Mesenchymal stem cell (in vitro differentiated cells and primary cell): Measurements from ENCODE around the gene CPNE4.
A peak's percentile ranks its signal among the peaks of the same experiment; 100 is the strongest.

ENCODE experiments used
- DNase-seq: peaks from one replicate; pipeline ENCODE4 v3.0.0-alpha.2; 2013
- H2AFZ ChIP-seq: one replicate; pipeline ENCODE4 v1.6.1; 2013; ENCODE audit warnings: low read depth, mild to moderate bottlenecking, control low read depth, inconsistent platforms, low read length, moderate library complexity
- H2AK5ac ChIP-seq: 2 replicates; pipeline ENCODE4 v1.6.1; 2013; ENCODE audit warnings: low read length, moderate library complexity, mild to moderate bottlenecking, inconsistent platforms; ENCODE audit not compliant: severe bottlenecking
- H2BK120ac ChIP-seq: one replicate; pipeline ENCODE4 v1.6.1; 2013; ENCODE audit warnings: low read depth, mild to moderate bottlenecking, inconsistent platforms, low read length, moderate library complexity
- H2BK12ac ChIP-seq, 2 experiments: one replicate each; pipeline ENCODE4 v1.6.1; 2013; ENCODE audit warnings: inconsistent platforms in 2 of 2, low read length in 2 of 2, mild to moderate bottlenecking in 2 of 2, moderate library complexity in 2 of 2, control low read depth in 1 of 2
- H2BK15ac ChIP-seq: one replicate; pipeline ENCODE4 v1.6.1; 2013; ENCODE audit warnings: mild to moderate bottlenecking, low read depth, inconsistent platforms; ENCODE audit not compliant: poor library complexity, severe bottlenecking
- H2BK5ac ChIP-seq: 2 replicates; pipeline ENCODE4 v1.6.1; 2013; ENCODE audit warnings: low read depth, mild to moderate bottlenecking, low read length, control low read depth, inconsistent platforms; ENCODE audit not compliant: poor library complexity, severe bottlenecking
- H3K14ac ChIP-seq, 2 experiments: one replicate each; pipeline ENCODE4 v1.6.1; 2013; ENCODE audit warnings: inconsistent platforms in 2 of 2, low read length in 2 of 2, control low read depth in 1 of 2, mild to moderate bottlenecking in 1 of 2, moderate library complexity in 1 of 2
- H3K18ac ChIP-seq, 2 experiments: one replicate each; pipeline ENCODE4 v1.6.1; 2013; ENCODE audit warnings: inconsistent platforms in 2 of 2, low read length in 2 of 2, control low read depth in 1 of 2, low read depth in 1 of 2, mild to moderate bottlenecking in 1 of 2
- H3K23ac ChIP-seq, 2 experiments: one replicate each; pipeline ENCODE4 v1.6.1; 2013; ENCODE audit warnings: inconsistent platforms in 2 of 2, low read length in 2 of 2, mild to moderate bottlenecking in 2 of 2, moderate library complexity in 2 of 2, control low read depth in 1 of 2
- H3K27ac ChIP-seq: 2 replicates; pipeline ENCODE4 v1.5.1; 2013; ENCODE audit warnings: mild to moderate bottlenecking, moderate library complexity, low read length, control low read depth, inconsistent platforms; ENCODE audit not compliant: poor library complexity, severe bottlenecking
- H3K27me3 ChIP-seq, 2 experiments: 2 replicates each; pipeline versions ENCODE4 v1.6.1 to v1.7.0; 2013; ENCODE audit warnings: low read length in 2 of 2, mild to moderate bottlenecking in 2 of 2, moderate library complexity in 2 of 2, control low read depth in 1 of 2, inconsistent platforms in 1 of 2; ENCODE audit not compliant: control insufficient read depth in 1 of 2, insufficient read depth in 1 of 2
- H3K36me3 ChIP-seq, 2 experiments: 2 replicates each; pipeline versions ENCODE4 v1.6.1 to v1.7.0; 2013; ENCODE audit warnings: low read length in 2 of 2, control low read depth in 1 of 2, inconsistent platforms in 1 of 2, low read depth in 1 of 2, mild to moderate bottlenecking in 1 of 2; ENCODE audit not compliant: insufficient read depth in 2 of 2, control insufficient read depth in 1 of 2
- H3K4ac ChIP-seq, 2 experiments: one replicate each; pipeline ENCODE4 v1.6.1; 2013; ENCODE audit warnings: inconsistent platforms in 2 of 2, low read length in 2 of 2, mild to moderate bottlenecking in 2 of 2, moderate library complexity in 2 of 2, control low read depth in 1 of 2, low read depth in 1 of 2
- H3K4me1 ChIP-seq: 2 replicates; pipeline ENCODE4 v1.6.1; 2013; ENCODE audit warnings: low read depth, low read length, control low read depth; ENCODE audit not compliant: control insufficient read depth, insufficient read depth
- H3K4me2 ChIP-seq: 2 replicates; pipeline ENCODE4 v1.6.1; 2013; ENCODE audit warnings: low read length, mild to moderate bottlenecking, inconsistent platforms; ENCODE audit not compliant: poor library complexity, severe bottlenecking
- H3K4me3 ChIP-seq, 2 experiments: 2 replicates each; pipeline versions ENCODE4 v1.5.1 to v1.7.0; 2013; ENCODE audit warnings: low read length in 2 of 2, mild to moderate bottlenecking in 2 of 2, control low read depth in 1 of 2, low read depth in 1 of 2; ENCODE audit not compliant: insufficient read depth in 1 of 2
- H3K79me1 ChIP-seq: replicated peaks from 2 replicates; pipeline ENCODE4 v1.6.1; 2013; ENCODE audit warnings: mild to moderate bottlenecking, control low read depth, low read length, inconsistent platforms; ENCODE audit not compliant: poor library complexity, severe bottlenecking
- H3K9ac ChIP-seq: 2 replicates; pipeline ENCODE4 v1.7.0; 2013; ENCODE audit warnings: mild to moderate bottlenecking, low read length, moderate library complexity
- H3K9me3 ChIP-seq: 2 replicates; pipeline ENCODE4 v1.7.0; 2013; ENCODE audit warnings: mild to moderate bottlenecking, low read length; ENCODE audit not compliant: control insufficient read depth
- H4K8ac ChIP-seq: one replicate; pipeline ENCODE4 v1.6.1; 2013; ENCODE audit warnings: inconsistent platforms, mild to moderate bottlenecking, low read length, moderate library complexity
- H4K91ac ChIP-seq: one replicate; pipeline ENCODE4 v1.6.1; 2013; ENCODE audit warnings: mild to moderate bottlenecking, low read length, inconsistent platforms
- WGBS: methylation state at CpG from one replicate; pipeline ENCODE4 v1.1.7; 2013; ENCODE audit warnings: mixed read lengths; 5-methylcytosine and 5-hydroxymethylcytosine counted together

CPNE4 gene

DNA sequence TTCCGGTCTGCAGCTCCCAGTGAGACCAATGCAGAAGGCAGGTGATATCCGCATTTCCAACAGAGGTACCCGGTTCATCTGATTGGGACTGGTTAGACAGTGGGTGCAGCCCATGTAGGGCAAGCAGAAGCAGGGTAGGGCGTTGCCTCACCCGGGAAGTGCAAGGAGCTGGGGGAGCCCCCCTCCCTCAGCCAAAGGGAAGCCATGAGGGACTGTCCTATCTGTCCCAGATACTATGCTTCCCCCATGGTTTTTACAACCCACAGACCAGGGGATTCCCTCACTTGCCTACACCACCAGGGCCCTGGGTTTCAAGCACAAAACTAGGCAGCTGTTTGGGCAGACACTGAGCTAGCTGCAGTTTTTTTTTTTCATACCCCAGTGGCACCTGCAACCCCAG lies 71.8 kb downstream of the CPNE4 start:
- no peak overlapping the region for H3K4me2 ChIP-seq
- no peaks in the 10 kb centered on the region for H3K27me3 ChIP-seq
- no peak overlapping the region for H3K4me3 ChIP-seq
- no peak overlapping the region for H3K18ac ChIP-seq
- H3K4ac ChIP-seq, result no peak overlapping the region
- no peaks in the 10 kb centered on the region for H3K79me1 ChIP-seq
- H2BK120ac ChIP-seq, result no peak overlapping the region
- H3K27ac ChIP-seq, result no peak overlapping the region
- H2AK5ac ChIP-seq, result no peak overlapping the region
- H3K9me3 ChIP-seq, result no peaks in the 10 kb centered on the region
- H3K4me1 ChIP-seq, result no peaks in the 10 kb centered on the region
- no peak for DNase-seq
- H2BK12ac ChIP-seq, result no peak overlapping the region
- no peak overlapping the region for H3K9ac ChIP-seq
- H2BK5ac ChIP-seq, result no peak overlapping the region
- H4K8ac ChIP-seq, result no peak overlapping the region
- 77% methylated on average over 5 of the region's 5 CpGs for WGBS
- no peak overlapping the region for H4K91ac ChIP-seq
- H3K36me3 ChIP-seq, result no peaks in the 10 kb centered on the region
- H2AFZ ChIP-seq, result no peak overlapping the region
- H2BK15ac ChIP-seq, result no peak overlapping the region
- H3K23ac ChIP-seq, result no peak overlapping the region
- H3K14ac ChIP-seq, result no peak overlapping the region

DNA sequence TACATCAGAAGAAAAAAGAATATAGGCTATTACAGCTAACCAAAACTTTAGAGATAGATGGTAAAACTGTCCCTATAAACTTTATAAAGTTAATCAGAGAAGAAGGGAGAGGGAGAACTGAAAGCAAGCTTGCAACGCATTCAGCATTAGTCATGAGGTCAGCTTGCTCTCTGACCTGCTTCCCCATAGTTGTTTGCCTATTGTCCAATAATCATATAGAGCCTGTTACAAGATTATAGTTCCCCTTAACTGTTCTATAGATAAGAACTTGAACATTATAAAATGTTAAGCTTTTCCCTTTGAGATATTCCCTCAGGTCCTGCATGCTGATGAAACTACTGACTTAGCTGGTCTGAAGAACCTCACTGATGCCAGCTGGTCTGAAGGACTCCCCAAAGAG lies 74.5 kb downstream of the CPNE4 start:
- H2BK5ac ChIP-seq, result no peak overlapping the region
- H4K91ac ChIP-seq, result no peak overlapping the region
- H3K4me2 ChIP-seq, result no peak overlapping the region
- H3K9me3 ChIP-seq, result no peaks in the 10 kb centered on the region
- H3K4me1 ChIP-seq, result no peaks in the 10 kb centered on the region
- no peak overlapping the region for H3K18ac ChIP-seq
- H3K23ac ChIP-seq, result no peak overlapping the region
- no peak overlapping the region for H3K14ac ChIP-seq
- no peak overlapping the region for H2AK5ac ChIP-seq
- no peak overlapping the region for H4K8ac ChIP-seq
- no peak overlapping the region for H3K4ac ChIP-seq
- no CpG with 5 or more reads among the region's 1 CpG for WGBS
- H3K79me1 ChIP-seq, result no peaks in the 10 kb centered on the region
- no peak overlapping the region for H3K27ac ChIP-seq
- H2BK120ac ChIP-seq, result no peak overlapping the region
- H3K27me3 ChIP-seq, result no peaks in the 10 kb centered on the region
- H3K36me3 ChIP-seq, result no peaks in the 10 kb centered on the region
- peak overlapping the region; percentile 78 for H3K9ac ChIP-seq
- peak overlapping the region in 1 of 2 experiments; percentile 27 for H3K4me3 ChIP-seq
- H2AFZ ChIP-seq, result no peak overlapping the region
- no peak overlapping the region for H2BK15ac ChIP-seq
- DNase-seq, result no peak
- no peak overlapping the region for H2BK12ac ChIP-seq

DNA sequence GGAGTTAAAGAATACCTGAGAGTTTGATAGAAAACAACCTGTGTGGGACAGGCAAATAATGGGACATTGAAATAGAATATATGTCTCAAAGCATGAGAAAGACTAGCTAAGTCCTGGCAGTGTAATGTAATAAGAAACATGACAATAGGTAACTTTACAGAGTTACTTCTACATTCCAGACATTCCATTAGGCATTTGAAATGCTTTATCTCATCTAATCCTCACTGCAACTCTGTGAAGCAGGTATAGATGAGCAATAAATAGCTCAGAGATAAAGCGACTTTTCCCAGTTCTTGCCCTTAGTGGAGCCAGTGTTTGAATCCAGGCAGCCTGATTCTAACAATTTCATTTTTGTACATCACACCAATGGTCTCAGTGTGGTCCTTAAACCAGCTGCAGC lies 76.8 kb downstream of the CPNE4 start:
- Histone ChIP-seq H4K91ac (no peak overlapping the region), H3K4me3 (no peak overlapping the region), H2BK12ac (no peak overlapping the region), H3K9me3 (no peaks in the 10 kb centered on the region), H3K4ac (no peak overlapping the region), H3K27ac (no peak overlapping the region), H3K23ac (no peak overlapping the region), H2AK5ac (no peak overlapping the region), H3K18ac (no peak overlapping the region), H3K79me1 (no peaks in the 10 kb centered on the region), H2AFZ (no peak overlapping the region), H3K9ac (no peak overlapping the region), H2BK5ac (no peak overlapping the region), H3K36me3 (no peaks in the 10 kb centered on the region), H3K27me3 (no peaks in the 10 kb centered on the region), H3K14ac (no peak overlapping the region), H3K4me2 (no peak overlapping the region), H2BK120ac (no peak overlapping the region), H4K8ac (no peak overlapping the region), H3K4me1 (no peaks in the 10 kb centered on the region), H2BK15ac (no peak overlapping the region)
- WGBS, result 36% methylated on average over 1 of the region's 1 CpG
- no peak for DNase-seq

DNA sequence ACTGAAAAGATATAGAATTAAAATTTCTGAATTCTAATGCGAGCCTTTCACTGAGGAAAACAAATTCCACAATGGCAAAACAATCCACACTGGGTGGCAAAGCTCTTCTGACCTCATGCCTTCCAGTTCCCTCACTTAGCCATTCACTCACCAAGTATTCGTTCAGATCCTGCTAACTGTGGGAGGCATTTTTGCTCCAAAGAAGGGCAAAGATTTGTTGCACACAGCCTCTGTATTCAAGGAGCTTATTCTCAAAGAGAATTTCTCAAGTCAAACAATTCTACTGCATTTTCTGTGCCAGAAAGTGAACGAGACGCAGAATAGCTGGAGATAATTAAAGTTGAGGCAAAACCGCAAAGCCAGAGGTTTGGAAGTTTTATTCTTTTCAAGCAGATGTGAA lies 77.3 kb downstream of the CPNE4 start:
- no peak for DNase-seq
- H3K27me3 ChIP-seq, result no peaks in the 10 kb centered on the region
- no peaks in the 10 kb centered on the region for H3K79me1 ChIP-seq
- H3K4ac ChIP-seq, result no peak overlapping the region
- no peak overlapping the region for H4K8ac ChIP-seq
- H2BK12ac ChIP-seq, result no peak overlapping the region
- H3K4me1 ChIP-seq, result no peaks in the 10 kb centered on the region
- H3K36me3 ChIP-seq, result no peaks in the 10 kb centered on the region
- no peak overlapping the region for H3K4me2 ChIP-seq
- no peak overlapping the region for H2BK5ac ChIP-seq
- no peak overlapping the region for H3K9ac ChIP-seq
- 63% methylated on average over 5 of the region's 5 CpGs for WGBS
- H2BK120ac ChIP-seq, result no peak overlapping the region
- H2AFZ ChIP-seq, result no peak overlapping the region
- H2AK5ac ChIP-seq, result no peak overlapping the region
- H3K14ac ChIP-seq, result no peak overlapping the region
- no peak overlapping the region for H4K91ac ChIP-seq
- H3K23ac ChIP-seq, result no peak overlapping the region
- no peak overlapping the region for H3K18ac ChIP-seq
- H3K9me3 ChIP-seq, result no peaks in the 10 kb centered on the region
- no peak overlapping the region for H2BK15ac ChIP-seq
- H3K27ac ChIP-seq, result no peak overlapping the region
- H3K4me3 ChIP-seq, result no peak overlapping the region
